C4-2B (cell line): ENCODE measurements around the gene ZBTB45.

ENCODE experiments used
- H3K27ac ChIP-seq: fragments of 450-650 bp; 2 replicates; pipeline ENCODE4 v1.5.1; 2017
- CTCF ChIP-seq: fragments of 450-650 bp; conservative IDR thresholded peaks from 2 replicates; pipeline ENCODE4 v1.5.1; 2017; ENCODE audit warnings: mild to moderate bottlenecking
- ZFX ChIP-seq: fragments of 450-650 bp; IDR thresholded peaks from 2 replicates; pipeline ENCODE4 v1.6.1; 2017

ZBTB45 gene

GRCh38 chr19:58519355-58520256 lies at the start of gene ZBTB45:
ZBTB45 (minus strand) TSS chr19:58519810; CDS start chr19:58517673, 2,137 bp downstream.
- H3K27ac ChIP-seq, result peak within 1 kb of the TSS; percentile 89
- TF ChIP-seq CTCF (peak; percentile 88), ZFX (peak; percentile 95)

GRCh38 chr19:58568453-58569130 lies 49.0 kb upstream of the ZBTB45 start:
- no peak overlapping the region for H3K27ac ChIP-seq
- TF ChIP-seq ZFX, result no peak
- no peak for TF ChIP-seq CTCF

GRCh38 chr19:58566989-58567388 lies 47.4 kb upstream of the ZBTB45 start:
- no peak overlapping the region for H3K27ac ChIP-seq
- TF ChIP-seq ZFX (no peak), CTCF (no peak)

- TF ChIP-seq ZFX (no peak), CTCF (no peak)
- no peak overlapping the region for H3K27ac ChIP-seq
These were observed 44.2 kb upstream of the ZBTB45 start for GRCh38 chr19:58563823-58564222.

- peak overlapping the region; percentile 63 for H3K27ac ChIP-seq
- no peak for TF ChIP-seq ZFX
- TF ChIP-seq CTCF, result no peak
These were observed 43.5 kb upstream of the ZBTB45 start for GRCh38 chr19:58563034-58563573.

- no peak for TF ChIP-seq CTCF
- peak; percentile 82; the same call in 1 of the 2 replicates for TF ChIP-seq ZFX
- H3K27ac ChIP-seq, result peak overlapping the region; percentile 63
These were observed 42.8 kb upstream of the ZBTB45 start for GRCh38 chr19:58562122-58563033.
